ENCODE data around the gene NDRG3. TPM values are rescaled to one million over a fixed set of nuclear protein-coding genes. Genes with fewer than 3 reads are reported as not detected.
"Not testable (repeated sequence)": the region's sequence is repeated elsewhere in the genome, so short reads cannot be mapped to it uniquely, and the experiment has no call there.

Gene NDRG3
- total RNA-seq, 2 donors from 2014 or later: 24.2 to 24.9 TPM

DNA sequence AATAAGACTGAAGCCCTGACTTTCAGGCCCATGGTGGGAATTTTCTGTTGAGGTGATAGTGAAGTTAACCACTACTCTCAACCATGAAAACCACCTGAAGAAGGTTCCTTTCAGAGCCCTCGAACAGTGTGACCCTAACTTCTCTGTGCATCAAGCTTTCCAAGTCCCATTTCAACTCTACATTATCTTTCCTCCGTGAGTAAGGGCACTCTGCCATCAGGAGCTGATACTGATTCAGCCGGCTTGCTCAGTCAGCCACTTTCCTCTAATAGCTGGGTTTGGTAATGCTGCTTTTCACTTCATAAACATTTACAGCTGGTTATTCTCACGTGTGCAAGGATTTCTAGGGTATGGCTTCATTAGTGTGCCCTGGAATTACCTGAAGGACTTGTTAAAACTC, 89.2 kb downstream of the NDRG3 start:
- DNase-seq (ENCODE audit: low spot score): no peak
- intact Hi-C loops (cut with DNase I): no loop called here

GRCh38 chr20:36655004-36655403, 90.9 kb downstream of the NDRG3 start:
- intact Hi-C loops (cut with DNase I): no loop called here
- peak; percentile 28 for DNase-seq (ENCODE audit: low spot score)

- intact Hi-C loops (cut with DNase I): no loop called here
Observed at GRCh38 chr20:36654506-36654905, 91.4 kb downstream of the NDRG3 start.

DNA sequence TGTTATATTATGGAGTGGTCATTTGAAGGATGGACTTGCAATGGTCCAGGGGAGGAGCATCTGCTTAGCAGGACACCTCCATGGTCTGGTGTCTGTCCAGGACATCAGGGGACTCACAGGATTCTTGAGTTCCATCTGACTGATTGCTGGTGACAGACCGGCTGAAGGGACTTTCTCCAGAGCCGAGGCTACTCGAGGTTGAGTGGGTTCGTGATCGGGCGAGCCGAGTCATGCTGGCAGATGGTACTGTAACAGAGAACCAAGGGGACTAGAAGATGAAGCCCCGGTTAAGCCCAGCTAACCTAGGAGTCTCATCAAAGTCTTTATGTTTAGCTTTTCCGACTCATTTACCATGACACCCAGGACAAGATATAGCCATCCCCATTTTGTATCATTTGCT, 92.4 kb downstream of the NDRG3 start:
- intact Hi-C loops (cut with DNase I): no loop called here
- DNase-seq (ENCODE audit: low spot score): no peak

More at GRCh38 chr20:36654506-36654905, 91.4 kb downstream of the NDRG3 start:
- peak; percentile 37 for DNase-seq (ENCODE audit: low spot score)

DNA sequence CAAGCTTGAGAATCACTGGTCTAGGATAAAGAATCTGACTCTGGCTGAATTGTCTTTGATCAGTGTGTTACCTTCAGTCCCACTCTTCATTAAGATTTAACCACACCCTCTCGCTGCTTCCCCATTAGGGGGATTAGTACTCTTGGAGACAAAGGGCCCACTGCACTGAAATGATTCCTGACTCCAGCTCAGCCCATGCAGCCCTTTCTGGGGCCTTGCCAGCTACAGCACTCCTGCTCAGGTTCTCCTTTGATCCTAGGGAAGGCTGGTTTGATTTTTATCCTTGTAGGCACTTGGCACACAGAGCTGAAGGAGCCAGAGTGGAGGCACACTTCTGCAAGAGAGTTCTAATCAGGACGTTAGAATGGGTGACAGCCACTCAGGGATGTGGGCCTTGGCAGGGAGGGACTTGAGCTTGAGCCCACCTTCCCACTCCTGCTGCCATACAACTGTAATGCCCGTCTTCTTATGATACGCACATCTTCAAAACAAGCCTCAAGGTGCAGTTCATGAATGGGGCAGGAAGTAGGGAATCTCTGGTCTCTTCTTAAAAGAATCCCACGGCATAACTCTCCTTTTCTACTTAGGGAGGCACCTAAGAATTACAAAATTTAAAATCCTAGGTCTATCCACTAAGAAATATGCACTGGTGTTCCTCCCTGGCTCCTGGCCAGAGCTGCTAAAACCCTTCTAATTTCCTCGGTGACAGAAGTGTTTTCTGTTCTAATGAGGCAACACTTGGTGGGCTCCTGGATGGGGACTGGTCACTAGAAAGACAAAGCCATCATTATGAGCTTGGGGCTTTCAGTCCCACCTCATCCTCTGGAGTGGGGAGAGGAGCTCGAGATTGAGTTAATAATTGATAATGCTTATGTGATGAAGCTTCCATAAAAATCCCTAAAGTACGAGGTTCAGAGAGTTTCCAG, 98.4 kb downstream of the NDRG3 start:
- intact Hi-C loops (cut with DNase I): no loop called here
- no peak for DNase-seq (ENCODE audit: low spot score)

- intact Hi-C loops (cut with DNase I): no loop called here
- DNase-seq (ENCODE audit: low spot score): no peak
Observed at GRCh38 chr20:36646678-36647077, 99.2 kb downstream of the NDRG3 start.

DNA sequence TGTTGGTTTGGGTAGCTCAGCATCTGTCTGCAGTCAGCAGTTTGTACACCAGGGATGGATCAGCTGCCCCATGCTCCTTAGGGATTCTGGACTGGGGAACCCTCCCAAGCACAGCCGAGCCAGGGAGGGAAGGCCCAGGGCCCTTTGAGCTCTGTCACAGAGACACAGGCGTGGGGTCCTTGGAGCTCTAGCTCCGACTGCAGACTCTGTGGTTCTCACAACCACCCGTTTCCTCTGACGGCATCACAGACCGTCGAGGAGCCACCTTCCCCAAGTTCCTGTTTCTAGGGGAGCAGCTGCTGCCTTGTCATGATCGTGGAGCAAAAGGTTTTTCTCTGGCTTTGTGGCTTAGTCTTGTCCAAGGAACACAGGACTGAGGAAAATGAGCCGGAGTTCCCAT, 99.9 kb downstream of the NDRG3 start, which contains the start of gene SLA2:
SLA2 (minus strand) TSS at position 199 of the 400 bp plus-strand sequence. CDS start 4,861 bp downstream, outside the sequence.
- no peak for DNase-seq (ENCODE audit: low spot score)
- intact Hi-C loops (cut with DNase I): no loop called here

DNA sequence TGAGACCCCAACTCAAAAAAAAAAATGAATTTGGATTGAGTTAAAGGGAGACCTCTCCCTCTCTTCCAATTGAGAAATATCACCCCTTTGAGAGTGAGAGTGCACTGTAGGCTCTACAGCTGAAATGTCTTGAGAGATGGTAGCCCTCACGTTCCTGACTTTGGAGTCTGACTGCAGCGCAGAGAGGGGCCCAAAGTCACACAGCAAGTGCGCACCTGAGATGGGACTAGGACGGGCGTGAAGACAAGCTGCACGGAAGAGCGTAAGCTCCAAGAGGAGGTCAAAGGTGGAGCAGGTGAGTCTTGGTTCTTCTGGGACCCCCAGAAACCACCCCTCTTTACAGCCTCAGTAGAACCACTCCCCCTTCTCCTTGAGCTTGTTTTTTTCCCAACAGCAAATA, 100.5 kb downstream of the NDRG3 start:
- intact Hi-C loops (cut with DNase I): no loop called here

GRCh38 chr20:36644706-36645095, 101.2 kb downstream of the NDRG3 start:
- intact Hi-C loops (cut with DNase I): no loop called here
- DNase-seq (ENCODE audit: low spot score): peak; percentile 15

More for the DNA sequence above, 100.5 kb downstream of the NDRG3 start:
- no peak for DNase-seq (ENCODE audit: low spot score)

DNA sequence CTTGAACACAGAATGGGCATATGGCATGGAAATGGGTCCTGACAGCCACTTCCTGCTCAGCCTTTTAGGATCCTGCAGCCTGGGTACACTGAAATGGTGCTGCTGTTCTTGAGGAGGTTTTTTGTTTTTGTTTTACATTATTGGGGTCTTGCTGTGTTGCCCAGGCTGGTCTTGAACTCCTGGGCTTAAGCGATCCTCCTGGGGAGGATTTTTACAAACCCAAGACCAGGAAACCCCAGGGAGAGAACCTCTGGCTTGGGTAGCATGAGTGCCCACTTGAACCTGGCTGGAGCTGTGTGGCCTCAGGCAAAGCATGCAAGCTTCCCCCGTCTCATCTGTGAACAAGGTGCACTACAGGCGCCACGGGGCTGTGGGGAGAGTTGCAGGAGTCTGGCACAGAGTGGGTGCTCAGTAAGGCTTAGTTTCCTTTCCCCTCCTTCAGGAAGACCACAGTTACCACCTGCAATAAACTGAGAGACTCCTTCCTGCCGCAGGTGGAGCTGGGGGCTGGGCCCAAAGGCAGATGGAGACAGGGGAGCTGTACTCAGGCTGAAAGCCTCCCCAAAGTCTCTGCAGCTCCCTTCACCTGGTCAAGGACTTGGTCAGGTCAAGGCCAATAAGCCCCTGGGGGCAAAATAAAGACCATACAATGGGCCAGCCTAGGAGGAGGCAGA, 101.7 kb downstream of the NDRG3 start:
- DNase-seq (ENCODE audit: low spot score): peak; percentile 47
- intact Hi-C loops (cut with DNase I): no loop called here

- intact Hi-C loops (cut with DNase I): no loop called here
- DNase-seq (ENCODE audit: low spot score): peak; percentile 15
Observed at GRCh38 chr20:36642136-36642535, 103.8 kb downstream of the NDRG3 start.

- intact Hi-C loops (cut with DNase I): no loop called here
- DNase-seq (ENCODE audit: low spot score): no peak
Observed at GRCh38 chr20:36641506-36641843, 104.4 kb downstream of the NDRG3 start.

DNA sequence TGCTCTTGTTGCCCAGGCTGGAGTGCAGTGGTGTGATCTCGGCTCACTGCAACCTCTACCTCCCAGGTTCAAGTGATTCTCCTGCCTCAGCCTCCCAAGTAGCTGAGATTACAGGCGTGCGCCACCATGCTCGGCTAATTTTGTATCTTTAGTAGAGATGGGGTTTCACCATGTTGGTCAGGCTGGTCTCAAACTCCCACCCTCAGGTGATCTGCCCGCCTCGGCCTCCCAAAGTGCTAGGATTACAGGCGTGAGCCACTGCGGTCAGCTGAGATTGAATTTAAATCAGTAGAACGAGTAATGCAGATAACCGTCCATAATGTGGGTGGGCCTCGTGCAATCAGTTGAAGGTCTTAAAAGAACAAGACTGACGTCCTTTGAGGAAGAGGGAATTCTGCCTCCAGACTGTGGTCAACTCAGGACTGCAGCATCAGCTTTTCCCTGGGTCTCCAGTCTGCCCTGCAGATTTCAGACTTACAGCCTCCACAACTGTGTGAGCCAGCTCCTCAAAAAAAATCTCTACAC, 107.0 kb downstream of the NDRG3 start:
- intact Hi-C loops (cut with DNase I); DNase-seq (ENCODE audit: low spot score): not testable (repeated sequence)

DNA sequence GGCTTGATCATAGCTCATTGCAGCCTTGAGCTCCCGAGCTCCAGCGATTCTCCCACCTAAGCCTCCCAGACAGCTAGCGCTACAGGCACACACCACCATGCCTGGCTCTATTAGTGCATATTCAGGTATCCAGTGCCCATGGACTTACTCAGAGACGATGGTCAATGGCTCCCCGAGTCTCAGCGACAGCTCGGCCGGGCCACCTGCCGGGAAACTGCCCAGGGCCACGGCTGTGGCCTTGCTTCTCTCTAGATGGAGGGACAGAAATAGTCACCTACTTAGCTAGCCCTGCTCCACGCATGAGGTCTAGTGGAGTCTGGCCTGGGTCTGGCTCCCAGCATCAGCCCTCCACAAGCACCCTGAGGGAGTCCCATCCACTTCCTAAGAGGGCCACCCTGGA, 111.5 kb downstream of the NDRG3 start:
- intact Hi-C loops (cut with DNase I): no loop called here
- no peak for DNase-seq (ENCODE audit: low spot score)

DNA sequence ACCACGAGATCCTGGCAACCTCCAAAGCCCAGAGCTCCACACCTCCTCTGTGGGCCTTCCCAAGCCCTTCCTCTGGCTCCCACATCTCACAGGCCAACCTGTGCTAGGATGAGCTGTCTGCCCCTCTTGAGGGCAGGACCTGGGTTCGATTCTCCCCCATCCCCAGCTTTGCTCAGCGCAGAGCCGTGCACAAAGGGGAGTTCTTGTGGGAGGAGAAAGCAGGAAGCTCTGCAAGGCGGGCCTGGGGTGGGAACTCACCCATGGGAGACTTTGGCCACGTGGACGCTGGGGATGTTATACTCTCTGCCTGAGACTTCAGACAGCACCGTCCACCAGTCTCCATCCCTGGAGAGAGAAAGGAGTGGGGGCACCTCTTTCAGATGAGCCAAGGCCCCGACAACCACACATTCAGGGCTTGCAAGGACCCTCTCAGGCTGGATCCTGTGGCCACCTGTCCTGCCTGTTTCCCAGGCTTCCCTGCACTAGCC, 112.6 kb downstream of the NDRG3 start:
- no peak for DNase-seq (ENCODE audit: low spot score)
- intact Hi-C loops (cut with DNase I): no loop called here

DNA sequence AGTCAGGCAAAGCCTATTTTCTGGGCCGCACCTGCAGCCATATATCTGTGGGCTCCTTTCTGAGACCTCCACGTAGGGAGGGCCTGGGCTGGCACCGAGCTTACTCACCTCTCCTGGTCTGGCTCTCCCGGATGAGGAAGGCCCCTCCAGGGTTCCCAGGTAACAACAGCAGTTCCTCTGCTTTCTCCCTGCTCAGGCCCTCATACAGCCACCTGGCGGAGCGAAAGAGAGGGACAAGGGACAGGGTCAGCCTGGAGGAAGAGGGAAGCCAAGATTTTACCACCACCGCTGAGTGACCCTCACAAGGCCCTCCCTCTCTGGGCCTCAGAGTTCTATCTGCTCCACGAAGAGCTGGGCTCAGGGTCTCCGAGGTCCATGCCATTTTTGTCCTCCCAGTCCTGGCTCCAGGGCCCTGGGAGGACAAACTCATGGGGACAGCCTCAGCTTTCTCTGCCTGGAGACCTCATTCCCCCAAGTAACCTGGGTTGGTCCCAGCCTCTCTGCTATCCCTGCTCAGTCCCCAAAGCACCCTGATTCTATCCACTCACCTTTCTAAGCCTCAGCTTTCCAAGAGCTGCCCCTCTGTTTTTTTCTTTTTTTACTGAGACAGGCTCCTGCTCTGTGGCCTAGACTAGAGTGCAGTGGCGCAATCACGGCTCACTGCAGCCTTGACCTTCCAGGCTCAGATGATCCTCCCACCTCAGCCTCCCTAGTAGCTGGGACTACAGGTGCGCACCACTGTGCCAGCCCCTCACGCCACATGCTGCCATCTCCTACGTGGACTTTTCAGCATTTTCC, 113.2 kb downstream of the NDRG3 start:
- intact Hi-C loops (cut with DNase I): no loop called here
- DNase-seq (ENCODE audit: low spot score): no peak

DNA sequence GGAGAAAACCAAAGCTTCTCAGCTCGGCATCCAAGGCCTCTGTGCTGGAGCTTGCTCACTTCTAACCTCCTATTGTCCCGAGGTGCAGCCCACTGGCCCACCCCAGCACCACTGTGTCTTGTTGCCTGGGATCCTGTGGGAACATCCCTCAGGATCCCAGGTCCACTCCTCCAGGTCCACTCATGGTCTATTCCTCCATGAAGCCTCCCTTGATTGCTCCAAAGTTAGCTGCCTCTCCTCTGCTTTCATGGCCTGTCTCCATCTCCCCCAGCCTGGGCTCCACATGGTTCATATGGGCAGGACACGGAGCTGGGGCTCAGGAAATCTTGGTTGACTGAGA, 113.8 kb downstream of the NDRG3 start:
- no peak for DNase-seq (ENCODE audit: low spot score)
- intact Hi-C loops (cut with DNase I): no loop called here

GRCh38 chr20:36631646-36632045, 114.2 kb downstream of the NDRG3 start:
- DNase-seq (ENCODE audit: low spot score): no peak
- intact Hi-C loops (cut with DNase I): no loop called here
